ENCODE measurements around the gene CBX6.
"Not testable (repeated sequence)": the region's sequence is repeated elsewhere in the genome, so short reads cannot be mapped to it uniquely, and the experiment has no call there.

CBX6 gene

GRCh38 chr22:38872172-38872830 is at the start of gene CBX6:
TSS of gene CBX6 (minus strand) at chr22:38872216. CDS start at chr22:38872190, 26 bp downstream.
- peak; percentile 93 for DNase-seq

GRCh38 chr22:38921806-38922205 is 49.8 kb upstream of the CBX6 start:
- DNase-seq = no peak

GRCh38 chr22:38921120-38921519 is 49.1 kb upstream of the CBX6 start:
- no peak for DNase-seq

DNA sequence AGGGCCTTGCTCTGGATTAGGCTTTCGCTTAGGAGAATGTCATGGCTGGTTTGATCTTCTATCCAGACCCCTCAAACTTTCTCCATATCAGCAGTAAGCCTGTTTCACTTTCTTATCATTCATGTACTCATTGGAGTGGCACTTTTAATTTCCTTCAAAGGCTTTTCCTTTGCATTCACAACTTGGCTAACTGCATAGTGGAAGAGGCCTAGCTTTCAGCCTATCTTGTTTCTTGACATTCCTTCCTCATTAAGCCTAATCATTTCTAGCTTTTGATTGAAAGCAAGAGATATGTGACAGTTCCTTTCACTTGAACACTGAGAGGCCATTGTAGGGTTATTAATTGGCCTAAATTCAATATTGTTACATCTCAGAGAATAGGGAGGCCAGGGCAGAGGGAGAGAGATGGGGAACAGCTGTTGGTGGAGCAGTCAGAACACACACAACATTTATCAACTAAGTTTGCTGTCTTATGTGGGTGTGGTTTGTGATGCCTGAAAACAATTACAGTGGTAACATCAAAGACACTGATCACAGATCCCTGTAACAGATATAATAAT is 47.7 kb upstream of the CBX6 start:
- DNase-seq = no peak

DNA sequence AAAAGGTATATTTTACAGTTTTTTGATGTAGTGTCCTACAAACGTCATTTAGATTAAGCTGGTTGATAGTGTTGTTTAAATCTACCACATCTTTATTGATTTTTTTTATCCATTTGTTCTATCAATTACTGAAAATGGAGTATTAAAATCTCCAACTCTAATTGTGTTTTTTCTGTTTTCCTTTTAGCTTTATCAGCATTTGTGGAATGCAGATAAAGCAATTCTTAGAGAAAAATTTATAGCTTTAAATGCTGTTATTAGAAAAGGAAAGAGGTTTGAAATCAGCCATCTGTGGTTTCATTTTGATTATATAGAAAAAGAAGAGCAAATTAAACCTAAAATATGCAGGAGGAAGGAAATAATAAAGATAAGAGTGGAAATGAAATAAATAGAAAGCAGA is 39.4 kb upstream of the CBX6 start:
- no peak for DNase-seq

- DNase-seq = no peak
Observed at GRCh38 chr22:38907767-38908166, 35.8 kb upstream of the CBX6 start.

GRCh38 chr22:38906052-38906451 is 34.0 kb upstream of the CBX6 start:
- DNase-seq = no peak

DNA sequence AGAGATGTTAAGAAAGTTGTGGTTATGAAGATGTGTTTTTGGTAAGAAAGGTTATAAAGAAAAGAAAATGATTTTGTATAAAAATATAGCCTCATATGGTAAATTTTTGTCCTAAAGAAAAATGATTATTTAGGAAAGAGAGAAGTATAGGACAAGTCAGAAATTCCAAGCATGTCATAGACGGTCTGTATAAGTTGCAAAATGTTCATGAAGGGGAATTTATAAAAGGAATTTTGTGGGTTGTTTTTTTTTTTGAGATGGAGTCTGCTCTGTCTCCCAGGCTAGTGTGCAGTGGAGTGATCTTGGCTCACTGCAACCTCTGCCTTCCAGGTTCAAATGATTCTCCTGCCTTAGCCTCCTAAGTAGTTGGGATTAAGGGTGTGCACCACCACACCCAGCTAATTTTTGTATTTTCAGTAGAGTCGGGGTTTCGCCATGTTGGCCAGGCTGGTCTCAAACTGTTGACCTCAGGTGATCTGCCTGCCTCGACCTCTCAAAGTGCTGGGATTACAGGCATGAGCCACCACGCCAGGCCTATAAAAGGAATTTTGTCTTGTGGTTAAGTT is 32.1 kb upstream of the CBX6 start:
- DNase-seq = not testable (repeated sequence)

DNA sequence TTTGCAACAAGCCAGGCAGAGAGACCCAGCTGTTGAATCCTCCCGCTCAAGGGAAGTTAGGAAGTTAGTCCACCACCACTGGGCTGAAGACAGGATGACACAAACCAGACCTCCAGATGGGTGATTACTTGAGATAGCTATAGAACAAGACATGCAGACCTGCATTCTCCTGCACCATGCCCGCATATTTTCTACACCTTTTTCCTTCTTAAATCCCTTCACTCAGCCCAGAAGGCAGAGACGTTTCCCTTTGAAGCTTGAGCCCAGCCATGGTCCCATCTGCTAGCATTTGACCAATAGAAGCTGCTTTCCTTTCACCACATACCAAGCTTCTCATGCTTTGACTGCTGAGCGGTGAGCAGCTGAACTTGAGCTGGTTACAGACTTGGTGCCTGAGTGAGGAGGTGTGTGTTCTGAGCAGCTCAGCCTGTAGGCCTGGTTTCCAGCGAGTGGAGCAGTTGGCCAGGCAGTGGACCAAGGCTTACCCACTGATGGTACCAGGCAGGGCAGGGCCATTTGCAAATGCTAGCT is 29.2 kb upstream of the CBX6 start:
- DNase-seq = no peak

DNA sequence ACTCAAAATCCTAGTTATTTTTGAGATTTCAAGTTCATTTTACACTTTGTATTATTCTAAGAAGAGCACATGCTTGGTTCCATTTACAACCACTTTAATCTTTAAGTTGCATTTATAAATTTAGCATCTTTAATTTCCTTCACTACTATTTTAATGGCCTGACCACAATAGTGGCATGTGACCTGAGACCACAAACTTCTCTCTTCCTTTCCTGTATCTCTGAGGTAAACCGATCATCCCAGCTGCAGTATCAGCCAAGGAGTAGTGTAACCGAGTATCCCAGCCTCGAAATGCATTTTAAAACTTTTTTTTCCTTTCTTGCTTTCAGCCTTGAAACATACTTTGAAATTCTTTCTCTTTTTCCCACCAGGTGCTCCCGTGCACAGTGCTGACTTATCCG is 28.7 kb upstream of the CBX6 start:
- no peak for DNase-seq

DNA sequence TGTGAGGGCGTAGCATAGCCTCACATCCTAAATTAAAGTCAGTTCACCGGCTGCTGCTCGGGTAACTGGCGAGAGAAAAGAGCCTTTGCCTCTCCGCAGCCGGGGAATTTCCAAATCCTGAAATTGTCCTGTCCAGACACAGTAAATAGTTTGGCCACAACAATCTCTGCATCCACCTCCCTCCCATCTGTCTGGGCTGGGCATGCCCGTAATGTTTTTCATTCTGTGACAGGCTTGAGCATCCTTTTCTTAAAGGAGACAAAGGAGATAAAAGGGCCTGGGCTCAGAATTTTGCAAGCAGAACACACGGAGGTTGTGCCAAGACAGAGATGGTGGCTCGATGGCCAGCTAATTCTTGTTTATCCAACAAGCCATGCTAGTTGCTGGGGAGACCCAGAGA is 19.2 kb upstream of the CBX6 start:
- no peak for DNase-seq

GRCh38 chr22:38890377-38890776 is 18.4 kb upstream of the CBX6 start:
- no peak for DNase-seq

DNA sequence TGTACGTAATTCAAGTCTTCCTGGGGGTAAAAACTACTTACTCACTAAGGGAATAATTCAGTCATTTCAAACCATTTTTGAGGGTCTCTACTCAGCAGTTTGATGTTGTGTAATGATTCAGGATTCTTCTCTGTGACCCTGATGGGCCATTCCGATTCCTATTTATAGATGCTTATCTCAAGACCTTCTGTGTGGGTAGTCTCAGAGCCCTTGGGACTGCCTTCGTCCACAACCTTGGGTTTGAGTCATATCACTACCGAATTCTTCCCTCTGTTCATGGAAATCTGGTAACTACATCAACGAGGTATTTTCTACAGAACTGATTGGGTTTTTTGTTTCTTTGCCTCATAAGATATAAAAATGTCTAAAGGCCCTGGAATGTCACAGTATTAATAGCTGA is 14.3 kb upstream of the CBX6 start:
- DNase-seq = no peak

- DNase-seq = no peak
Observed at GRCh38 chr22:38882972-38883622, 11.1 kb upstream of the CBX6 start.

DNA sequence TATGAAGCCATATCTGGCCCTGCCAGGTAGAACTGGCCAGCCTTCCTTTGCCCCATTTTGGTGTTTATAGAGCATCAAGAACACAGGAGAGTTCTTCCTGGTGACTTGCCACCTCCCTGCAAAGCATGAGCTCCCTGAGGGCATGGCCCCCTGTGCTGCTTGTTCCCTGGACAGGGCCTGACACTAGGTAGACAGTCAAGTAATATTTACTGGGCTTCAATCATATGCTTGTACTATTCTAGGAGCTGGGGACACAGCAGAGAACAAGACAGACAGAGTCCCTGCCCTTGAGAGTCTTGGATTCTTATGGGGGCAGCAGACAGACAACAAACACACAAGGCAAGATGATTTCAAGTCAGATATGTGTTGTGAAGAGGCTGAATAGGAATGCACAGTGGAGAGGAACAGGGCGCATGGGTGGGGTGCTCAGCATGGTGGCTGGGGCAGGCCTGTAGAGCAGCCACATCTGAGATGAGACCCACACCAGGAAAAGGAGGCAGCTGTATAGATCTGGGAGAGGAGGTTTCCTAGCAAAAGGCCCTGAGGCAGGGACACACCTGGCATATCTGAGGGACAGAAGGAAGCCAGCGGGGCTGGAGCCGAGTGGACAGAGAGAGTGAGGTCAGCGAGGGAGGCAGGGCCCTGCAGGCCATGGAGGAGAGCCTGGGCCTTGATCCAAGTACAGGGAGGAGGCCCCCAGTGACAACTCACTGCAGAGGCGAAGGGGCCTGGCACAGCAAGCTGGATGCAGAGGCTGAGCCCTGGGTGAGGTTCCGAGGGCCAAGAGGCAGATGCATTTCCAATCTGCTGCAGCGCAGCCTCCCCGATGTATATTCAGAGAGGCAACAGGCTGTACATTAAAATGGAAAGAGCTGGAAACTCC is 10.2 kb upstream of the CBX6 start:
- no peak for DNase-seq

DNA sequence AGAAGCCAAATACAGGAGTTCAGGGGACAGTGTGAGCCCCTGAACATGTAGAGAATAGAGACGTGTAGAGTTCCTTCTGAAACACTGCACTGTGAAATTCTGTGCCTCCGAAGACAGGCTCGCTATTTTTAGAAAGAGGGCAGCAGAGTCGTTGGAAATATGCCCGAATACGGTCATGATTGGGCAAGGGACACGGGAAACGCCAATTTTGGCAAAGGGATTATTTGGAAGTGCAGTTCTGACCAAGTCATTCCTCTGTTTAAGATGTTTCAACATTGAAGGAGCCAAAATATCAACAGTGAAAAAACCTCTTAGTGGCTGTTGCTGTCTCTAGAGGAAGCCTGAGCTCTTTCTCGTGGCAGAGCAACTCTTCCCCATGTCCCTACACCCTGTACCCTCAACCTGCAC is 9.5 kb upstream of the CBX6 start:
- DNase-seq = no peak

- no peak for DNase-seq
Observed at GRCh38 chr22:38879961-38880360, 7.9 kb upstream of the CBX6 start.

- no peak for DNase-seq
Observed at GRCh38 chr22:38879108-38879729, 7.2 kb upstream of the CBX6 start.

- no peak for DNase-seq
Observed at GRCh38 chr22:38878001-38878400, 6.0 kb upstream of the CBX6 start.

DNA sequence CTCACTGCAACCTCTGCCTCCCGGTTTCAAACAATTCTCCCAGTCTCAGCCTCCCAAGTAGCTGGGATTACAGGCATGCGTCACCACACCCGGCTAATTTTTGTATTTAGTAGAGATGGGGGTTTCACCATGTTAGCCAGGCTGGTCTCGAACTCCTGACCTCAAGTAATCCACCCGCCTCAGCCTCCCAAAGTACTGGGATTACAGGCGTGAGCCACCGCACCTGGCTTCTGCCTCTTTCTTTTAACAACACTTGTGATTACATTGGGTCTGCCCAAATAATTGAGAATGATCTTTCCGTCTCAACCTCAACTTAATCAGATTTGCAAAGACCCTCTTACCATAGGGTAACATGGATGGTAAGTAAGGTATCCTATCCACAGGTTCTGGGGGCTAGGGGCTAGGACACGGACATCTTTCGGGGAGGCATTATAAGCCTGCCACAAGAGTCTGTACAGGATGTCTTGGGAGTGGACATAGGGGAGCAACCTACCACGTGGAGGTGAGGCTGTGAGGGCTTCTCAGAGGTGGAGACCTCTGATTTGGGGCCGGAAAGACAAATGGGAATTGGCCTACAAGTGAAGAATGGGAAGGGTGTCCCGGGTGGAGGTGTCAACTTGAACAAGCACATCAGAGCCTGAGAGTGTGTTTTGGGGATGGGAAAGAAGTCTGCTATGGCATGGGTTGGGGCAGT is 2.7 kb upstream of the CBX6 start:
- DNase-seq = no peak

DNA sequence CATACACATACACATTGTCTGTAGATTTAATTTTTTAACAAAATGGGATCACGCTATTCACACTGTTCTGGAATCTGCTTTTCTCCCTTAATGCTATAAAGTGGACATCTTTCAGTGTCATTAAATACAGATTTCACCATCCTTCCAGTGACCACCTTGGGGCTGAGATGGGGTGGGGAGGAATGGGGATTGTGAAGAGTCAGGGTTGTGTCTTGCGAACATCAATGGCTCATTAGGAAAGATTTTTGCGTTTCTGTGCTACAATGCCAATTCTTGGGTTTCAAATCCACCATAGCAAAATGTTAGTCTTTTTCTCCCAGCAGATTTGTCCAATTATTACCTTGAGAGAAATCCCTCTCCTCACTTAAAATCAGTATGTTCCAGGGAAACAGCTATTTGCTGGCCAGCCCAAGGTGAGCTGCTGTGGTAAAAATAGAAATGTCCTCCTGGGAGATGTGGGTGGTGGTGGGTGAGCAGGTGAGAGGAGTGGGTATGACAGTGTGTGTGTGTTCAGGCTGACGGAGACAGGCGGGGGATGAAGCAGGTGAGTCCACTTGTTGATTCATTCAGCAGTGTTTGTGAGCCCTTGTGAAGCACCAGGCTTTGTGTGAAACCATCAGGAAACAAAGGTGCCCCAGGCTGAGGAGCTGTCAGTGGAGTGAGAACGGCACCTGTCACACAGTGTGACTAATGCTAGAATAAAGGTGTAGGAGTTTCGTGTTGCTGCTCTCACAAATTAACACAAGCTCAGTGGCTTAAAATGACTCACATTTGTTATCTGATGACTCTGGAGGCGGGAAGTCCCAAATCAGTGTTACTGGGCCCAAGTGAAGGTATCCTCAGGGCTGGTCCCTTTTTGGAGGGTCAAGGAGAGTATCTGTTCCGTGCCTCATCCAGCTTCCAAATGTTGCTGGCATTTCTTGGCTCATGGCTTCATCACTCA is 1.7 kb upstream of the CBX6 start:
- DNase-seq = no peak
